SU-DHL-6 (cell line): ENCODE results near the gene HOTAIR.

ENCODE experiments used
- EZH2phosphoT487 ChIP-seq: fragments of 200-600 bp; sonication (generic), shearing (Covaris generic); conservative IDR thresholded peaks from 2 replicates; pipeline ENCODE4 v1.6.1; 2018; ENCODE audit warnings: mild to moderate bottlenecking, antibody characterized with exemption, low read length, moderate library complexity, mixed read lengths
- TF ChIP-seq, protein P1 (sequence below): fragments of 200-600 bp; sonication (generic); IDR thresholded peaks from one replicate; pipeline ENCODE4 v1.5.1; 2017; ENCODE audit warnings: antibody characterized with exemption, mild to moderate bottlenecking, low read length, moderate library complexity; ENCODE audit not compliant: insufficient read depth, poor library complexity, severe bottlenecking

DNA sequence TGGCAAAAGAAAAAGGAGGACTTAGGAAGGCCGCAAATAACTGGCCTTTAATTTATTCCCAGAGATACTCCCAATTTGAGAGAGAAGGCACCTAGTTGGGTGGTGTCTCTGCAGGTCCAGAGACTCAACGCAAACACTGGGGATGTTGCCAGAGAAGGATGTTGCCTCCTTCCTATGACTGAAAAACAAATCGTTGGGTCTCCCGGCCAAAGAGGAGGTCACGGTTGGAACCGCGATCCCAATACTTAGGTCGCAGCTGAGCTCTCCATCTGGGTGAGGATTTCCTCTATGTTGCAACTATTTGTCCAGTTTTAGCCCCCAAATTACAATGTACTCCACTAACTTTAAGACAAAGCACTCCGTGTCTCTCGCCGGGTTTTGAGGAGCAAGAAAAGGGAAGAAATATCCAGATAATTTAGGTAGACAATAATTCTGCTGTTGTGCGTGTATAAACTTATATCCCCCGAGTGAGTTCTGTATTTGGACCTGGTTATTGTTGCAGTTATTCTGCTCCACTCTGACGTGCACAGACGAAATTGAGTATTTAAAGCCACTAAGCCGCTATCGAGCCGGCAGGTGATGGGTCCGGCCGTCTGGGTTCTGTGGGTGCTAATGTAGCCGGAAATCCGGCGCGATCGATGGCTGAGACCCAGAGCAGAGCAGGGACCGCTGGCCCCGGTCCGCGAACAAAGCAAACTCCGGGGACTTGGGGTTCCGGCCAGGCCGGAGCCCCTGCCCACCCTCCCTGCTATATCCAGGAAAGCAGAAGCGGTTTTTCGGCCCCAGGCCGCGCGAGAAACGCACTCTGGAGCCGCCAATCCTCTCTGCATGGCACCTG lies 14.3 kb downstream of the HOTAIR start:
- TF ChIP-seq, protein P1, sequence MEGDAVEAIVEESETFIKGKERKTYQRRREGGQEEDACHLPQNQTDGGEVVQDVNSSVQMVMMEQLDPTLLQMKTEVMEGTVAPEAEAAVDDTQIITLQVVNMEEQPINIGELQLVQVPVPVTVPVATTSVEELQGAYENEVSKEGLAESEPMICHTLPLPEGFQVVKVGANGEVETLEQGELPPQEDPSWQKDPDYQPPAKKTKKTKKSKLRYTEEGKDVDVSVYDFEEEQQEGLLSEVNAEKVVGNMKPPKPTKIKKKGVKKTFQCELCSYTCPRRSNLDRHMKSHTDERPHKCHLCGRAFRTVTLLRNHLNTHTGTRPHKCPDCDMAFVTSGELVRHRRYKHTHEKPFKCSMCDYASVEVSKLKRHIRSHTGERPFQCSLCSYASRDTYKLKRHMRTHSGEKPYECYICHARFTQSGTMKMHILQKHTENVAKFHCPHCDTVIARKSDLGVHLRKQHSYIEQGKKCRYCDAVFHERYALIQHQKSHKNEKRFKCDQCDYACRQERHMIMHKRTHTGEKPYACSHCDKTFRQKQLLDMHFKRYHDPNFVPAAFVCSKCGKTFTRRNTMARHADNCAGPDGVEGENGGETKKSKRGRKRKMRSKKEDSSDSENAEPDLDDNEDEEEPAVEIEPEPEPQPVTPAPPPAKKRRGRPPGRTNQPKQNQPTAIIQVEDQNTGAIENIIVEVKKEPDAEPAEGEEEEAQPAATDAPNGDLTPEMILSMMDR: no peak
- no peak for TF ChIP-seq EZH2phosphoT487
